Measurements from ENCODE around the gene FCN2.

Gene FCN2

GRCh38 chr9:134892820-134893420 is 12.3 kb downstream of the FCN2 start:
- Histone ChIP-seq H3K9ac (ENCODE audit: low read depth, low read length) (no peak overlapping the region), H3K27me3 (ENCODE audit: insufficient read depth, low read length) (no peaks in the 10 kb centered on the region), H3K4me1 (ENCODE audit: insufficient read depth, low read length) (no peaks in the 10 kb centered on the region), H3K27ac (ENCODE audit: low read depth, low read length) (no peak overlapping the region), H3K4me3 (ENCODE audit: low read length) (no peak overlapping the region), H3K9me3 (ENCODE audit: insufficient read depth, low read depth, low read length) (peaks cover 13% of the 10 kb centered on the region), H3K36me3 (ENCODE audit: insufficient read depth, low read length) (no peaks in the 10 kb centered on the region)
- WGBS = 95% methylated on average over 7 of the region's 7 CpGs

GRCh38 chr9:134894136-134894860 is 13.7 kb downstream of the FCN2 start:
- Histone ChIP-seq H3K4me1 (ENCODE audit: insufficient read depth, low read length) (no peaks in the 10 kb centered on the region), H3K27me3 (ENCODE audit: insufficient read depth, low read length) (no peaks in the 10 kb centered on the region), H3K27ac (ENCODE audit: low read depth, low read length) (no peak overlapping the region), H3K4me3 (ENCODE audit: low read length) (no peak overlapping the region), H3K9me3 (ENCODE audit: insufficient read depth, low read depth, low read length) (peaks cover 16% of the 10 kb centered on the region), H3K36me3 (ENCODE audit: insufficient read depth, low read length) (no peaks in the 10 kb centered on the region), H3K9ac (ENCODE audit: low read depth, low read length) (no peak overlapping the region)
- 98% methylated on average over 7 of the region's 7 CpGs for WGBS

- H3K9me3 ChIP-seq (ENCODE audit: insufficient read depth, low read depth, low read length) = peaks cover 17% of the 10 kb centered on the region
- no peaks in the 10 kb centered on the region for H3K27me3 ChIP-seq (ENCODE audit: insufficient read depth, low read length)
- no peak overlapping the region for H3K4me3 ChIP-seq (ENCODE audit: low read length)
- H3K27ac ChIP-seq (ENCODE audit: low read depth, low read length) = no peak overlapping the region
- no peaks in the 10 kb centered on the region for H3K4me1 ChIP-seq (ENCODE audit: insufficient read depth, low read length)
- no peaks in the 10 kb centered on the region for H3K36me3 ChIP-seq (ENCODE audit: insufficient read depth, low read length)
- WGBS = 93% methylated on average over 3 of the region's 3 CpGs
- no peak overlapping the region for H3K9ac ChIP-seq (ENCODE audit: low read depth, low read length)
Measured at GRCh38 chr9:134895097-134895496, 14.5 kb downstream of the FCN2 start.

GRCh38 chr9:134895567-134895907 is 14.9 kb downstream of the FCN2 start:
- no peaks in the 10 kb centered on the region for H3K36me3 ChIP-seq (ENCODE audit: insufficient read depth, low read length)
- H3K27ac ChIP-seq (ENCODE audit: low read depth, low read length) = no peak overlapping the region
- H3K9ac ChIP-seq (ENCODE audit: low read depth, low read length) = no peak overlapping the region
- H3K4me1 ChIP-seq (ENCODE audit: insufficient read depth, low read length) = no peaks in the 10 kb centered on the region
- no peaks in the 10 kb centered on the region for H3K27me3 ChIP-seq (ENCODE audit: insufficient read depth, low read length)
- peaks cover 17% of the 10 kb centered on the region for H3K9me3 ChIP-seq (ENCODE audit: insufficient read depth, low read depth, low read length)
- H3K4me3 ChIP-seq (ENCODE audit: low read length) = no peak overlapping the region
- WGBS = 90% methylated on average over 2 of the region's 2 CpGs

- H3K4me1 ChIP-seq (ENCODE audit: insufficient read depth, low read length) = no peaks in the 10 kb centered on the region
- no peak overlapping the region for H3K9ac ChIP-seq (ENCODE audit: low read depth, low read length)
- H3K9me3 ChIP-seq (ENCODE audit: insufficient read depth, low read depth, low read length) = peaks cover 17% of the 10 kb centered on the region
- H3K27ac ChIP-seq (ENCODE audit: low read depth, low read length) = no peak overlapping the region
- 87% methylated on average over 14 of the region's 14 CpGs for WGBS
- H3K4me3 ChIP-seq (ENCODE audit: low read length) = no peak overlapping the region
- no peaks in the 10 kb centered on the region for H3K27me3 ChIP-seq (ENCODE audit: insufficient read depth, low read length)
- no peaks in the 10 kb centered on the region for H3K36me3 ChIP-seq (ENCODE audit: insufficient read depth, low read length)
Measured at GRCh38 chr9:134895908-134896833, 15.6 kb downstream of the FCN2 start.

- Histone ChIP-seq H3K9me3 (ENCODE audit: insufficient read depth, low read depth, low read length) (peaks cover 17% of the 10 kb centered on the region), H3K27ac (ENCODE audit: low read depth, low read length) (no peak overlapping the region)
- WGBS = 97% methylated on average over 14 of the region's 14 CpGs
Measured at GRCh38 chr9:134896834-134897583, 16.4 kb downstream of the FCN2 start.

GRCh38 chr9:134897584-134898170 is 17.1 kb downstream of the FCN2 start:
- WGBS = 96% methylated on average over 2 of the region's 2 CpGs
- Histone ChIP-seq H3K27me3 (ENCODE audit: insufficient read depth, low read length) (no peaks in the 10 kb centered on the region), H3K36me3 (ENCODE audit: insufficient read depth, low read length) (no peaks in the 10 kb centered on the region), H3K9me3 (ENCODE audit: insufficient read depth, low read depth, low read length) (peaks cover 17% of the 10 kb centered on the region), H3K27ac (ENCODE audit: low read depth, low read length) (no peak overlapping the region), H3K4me1 (ENCODE audit: insufficient read depth, low read length) (no peaks in the 10 kb centered on the region), H3K9ac (ENCODE audit: low read depth, low read length) (no peak overlapping the region), H3K4me3 (ENCODE audit: low read length) (no peak overlapping the region)

More at GRCh38 chr9:134896834-134897583, 16.4 kb downstream of the FCN2 start:
- Histone ChIP-seq H3K4me1 (ENCODE audit: insufficient read depth, low read length) (no peaks in the 10 kb centered on the region), H3K9ac (ENCODE audit: low read depth, low read length) (no peak overlapping the region), H3K36me3 (ENCODE audit: insufficient read depth, low read length) (no peaks in the 10 kb centered on the region), H3K27me3 (ENCODE audit: insufficient read depth, low read length) (no peaks in the 10 kb centered on the region), H3K4me3 (ENCODE audit: low read length) (no peak overlapping the region)

GRCh38 chr9:134898319-134898718 is 17.7 kb downstream of the FCN2 start:
- 60% methylated on average over 2 of the region's 2 CpGs for WGBS
- Histone ChIP-seq H3K9ac (ENCODE audit: low read depth, low read length) (no peak overlapping the region), H3K4me1 (ENCODE audit: insufficient read depth, low read length) (no peaks in the 10 kb centered on the region), H3K9me3 (ENCODE audit: insufficient read depth, low read depth, low read length) (peaks cover 17% of the 10 kb centered on the region), H3K27me3 (ENCODE audit: insufficient read depth, low read length) (no peaks in the 10 kb centered on the region), H3K36me3 (ENCODE audit: insufficient read depth, low read length) (no peaks in the 10 kb centered on the region), H3K27ac (ENCODE audit: low read depth, low read length) (no peak overlapping the region), H3K4me3 (ENCODE audit: low read length) (no peak overlapping the region)

- peaks cover 15% of the 10 kb centered on the region for H3K9me3 ChIP-seq (ENCODE audit: insufficient read depth, low read depth, low read length)
- H3K4me1 ChIP-seq (ENCODE audit: insufficient read depth, low read length) = no peaks in the 10 kb centered on the region
- H3K9ac ChIP-seq (ENCODE audit: low read depth, low read length) = no peak overlapping the region
- no peaks in the 10 kb centered on the region for H3K27me3 ChIP-seq (ENCODE audit: insufficient read depth, low read length)
- 76% methylated on average over 3 of the region's 3 CpGs for WGBS
- no peak overlapping the region for H3K27ac ChIP-seq (ENCODE audit: low read depth, low read length)
- H3K4me3 ChIP-seq (ENCODE audit: low read length) = no peak overlapping the region
- H3K36me3 ChIP-seq (ENCODE audit: insufficient read depth, low read length) = no peaks in the 10 kb centered on the region
Measured at GRCh38 chr9:134899168-134899567, 18.6 kb downstream of the FCN2 start.

GRCh38 chr9:134899818-134900217 is 19.2 kb downstream of the FCN2 start:
- Histone ChIP-seq H3K9me3 (ENCODE audit: insufficient read depth, low read depth, low read length) (peaks cover 10% of the 10 kb centered on the region), H3K27ac (ENCODE audit: low read depth, low read length) (no peak overlapping the region), H3K27me3 (ENCODE audit: insufficient read depth, low read length) (no peaks in the 10 kb centered on the region), H3K4me1 (ENCODE audit: insufficient read depth, low read length) (no peaks in the 10 kb centered on the region), H3K9ac (ENCODE audit: low read depth, low read length) (no peak overlapping the region), H3K36me3 (ENCODE audit: insufficient read depth, low read length) (no peaks in the 10 kb centered on the region), H3K4me3 (ENCODE audit: low read length) (no peak overlapping the region)
- WGBS = 92% methylated on average over 1 of the region's 1 CpG

Data from HUES64 (cell line).